HepG2 (cell line): ENCODE measurements around the gene CNRIP1. TPM values are rescaled to one million over a fixed set of nuclear protein-coding genes. Genes with fewer than 3 reads are reported as not detected.

Experiments used
- AFF4 ChIP-seq: sonication (generic); formaldehyde crosslinking; IDR thresholded peaks from 2 replicates; pipeline ENCODE4 v1.4.0; 2020; ENCODE audit warnings: missing genetic modification reagents
- CAMTA2 ChIP-seq: sonication (generic); formaldehyde crosslinking; IDR thresholded peaks from 2 replicates; pipeline ENCODE4 v1.4.0; 2020; ENCODE audit warnings: mild to moderate bottlenecking, missing genetic modification reagents, borderline replicate concordance
- GTF3A ChIP-seq: sonication (generic); formaldehyde crosslinking; conservative IDR thresholded peaks from 2 replicates; pipeline ENCODE4 v1.4.0; 2020; ENCODE audit warnings: mild to moderate bottlenecking, missing genetic modification reagents
- HDAC1 ChIP-seq: sonication (generic); formaldehyde crosslinking; IDR thresholded peaks from 2 replicates; pipeline ENCODE4 v1.5.1; 2020; ENCODE audit warnings: mild to moderate bottlenecking, missing genetic modification reagents
- HNRNPH1 ChIP-seq: fragments of 200-400 bp; formaldehyde crosslinking; optimal IDR thresholded peaks from 2 replicates; pipeline ENCODE3; 2017; ENCODE audit warnings: mild to moderate bottlenecking, low read depth, low read length
- KMT2B ChIP-seq: IDR thresholded peaks from 2 replicates; pipeline ENCODE4 v1.6.1; 2016; ENCODE audit warnings: missing genetic modification reagents, missing compliant biosample characterization
- MAX ChIP-seq: IDR thresholded peaks from 2 replicates; pipeline ENCODE4 v1.6.1; 2012; ENCODE audit warnings: inconsistent platforms
- MAZ ChIP-seq, 2 experiments: sonication (generic) in 1 of 2; formaldehyde crosslinking in 1 of 2; IDR thresholded peaks; 2 replicates each; pipeline versions ENCODE4 v1.5.0 to v1.6.1; 2012 to 2020; ENCODE audit warnings: low read depth in 2 of 2, mild to moderate bottlenecking in 2 of 2, borderline replicate concordance in 1 of 2, improper control_type of control experiment in 1 of 2, low read length in 1 of 2, missing genetic modification reagents in 1 of 2, moderate library complexity in 1 of 2
- MED1 ChIP-seq: sonication (generic); formaldehyde crosslinking; IDR thresholded peaks from 2 replicates; pipeline ENCODE4 v1.4.0; 2020; ENCODE audit warnings: missing genetic modification reagents
- MEF2D ChIP-seq: sonication (generic); formaldehyde crosslinking; IDR thresholded peaks from 2 replicates; pipeline ENCODE4 v1.5.1; 2020; ENCODE audit warnings: mild to moderate bottlenecking, missing genetic modification reagents
- MIXL1 ChIP-seq: IDR thresholded peaks from 2 replicates; pipeline ENCODE4 v1.6.1; 2016
- NONO ChIP-seq, 2 experiments: fragments of 450-650 bp in 1 of 2; sonication (generic) in 1 of 2; formaldehyde crosslinking in 1 of 2; IDR thresholded peaks in 1 of 2; conservative IDR thresholded peaks in 1 of 2; 2 replicates each; pipeline versions ENCODE4 v1.6.1 to v1.8.0; 2017 to 2022; ENCODE audit warnings: mild to moderate bottlenecking in 1 of 2, missing genetic modification reagents in 1 of 2, moderate library complexity in 1 of 2
- SALL1 ChIP-seq: sonication (generic); formaldehyde crosslinking; IDR thresholded peaks from 2 replicates; pipeline ENCODE4 v1.8.0; 2022; ENCODE audit warnings: mild to moderate bottlenecking, missing genetic modification reagents
- SAP130 ChIP-seq: IDR thresholded peaks from 2 replicates; pipeline ENCODE4 v1.6.1; 2016; ENCODE audit warnings: low read depth
- SIN3B ChIP-seq: fragments of 150-350 bp; IDR thresholded peaks from 2 replicates; pipeline ENCODE4 v1.6.1; 2014; ENCODE audit warnings: low read length
- TEAD2 ChIP-seq: sonication (generic); formaldehyde crosslinking; IDR thresholded peaks from 2 replicates; pipeline ENCODE4 v1.9.0; 2021; ENCODE audit warnings: missing genetic modification reagents
- ZBTB25 ChIP-seq: IDR thresholded peaks from 2 replicates; pipeline ENCODE4 v1.6.1; 2018; ENCODE audit warnings: missing genetic modification reagents
- ZC3H13 ChIP-seq: sonication (generic); formaldehyde crosslinking; IDR thresholded peaks from 2 replicates; pipeline ENCODE4 v1.8.1; 2023; ENCODE audit warnings: mild to moderate bottlenecking, missing genetic modification reagents, moderate library complexity
- ZGPAT ChIP-seq: IDR thresholded peaks from 2 replicates; pipeline ENCODE4 v1.6.1; 2016; ENCODE audit warnings: mild to moderate bottlenecking
- ZNF547 ChIP-seq: sonication (generic); formaldehyde crosslinking; IDR thresholded peaks from 2 replicates; pipeline ENCODE4 v1.5.1; 2020; ENCODE audit warnings: mild to moderate bottlenecking, missing genetic modification reagents
- ZNF605 ChIP-seq: sonication (generic); formaldehyde crosslinking; IDR thresholded peaks from 2 replicates; pipeline ENCODE4 v1.8.0; 2022; ENCODE audit warnings: mild to moderate bottlenecking, missing genetic modification reagents
- polyA plus RNA-seq, 8 experiments: library from polyadenylated mRNA; depleted of rRNA in 3 of 8; stranded (reverse) in 7 of 8; unstranded in 1 of 8; fragments of >200 nt; fragmentation: Illumina TruSeq in 4 of 8; extraction: Trizol in 4 of 8; gene quantifications; 2 replicates each; pipeline versions ENCODE4 v1.2.1 to v1.2.3, GENCODE V29; 2011 to 2016; ENCODE audit warnings: low read depth in 4 of 8, missing spikeins in 1 of 8, mixed read lengths in 1 of 8; ENCODE audit not compliant: insufficient read depth in 1 of 8
- total RNA-seq, 5 experiments: library from RNA; depleted of rRNA; stranded (reverse); fragments of >200 nt; fragmentation: Illumina TruSeq; extraction: Trizol; gene quantifications; 2 replicates each; pipeline ENCODE4 v1.2.3, GENCODE V29; 2016; ENCODE audit warnings: low read depth in 1 of 5
- TF ChIP-seq, protein P1 (sequence below): conservative IDR thresholded peaks from 2 replicates; pipeline ENCODE4 v1.6.1; 2018; ENCODE audit warnings: missing genetic modification reagents

CNRIP1 gene
- total and polyA plus RNA-seq, 2 of the 13 experiments (the other 11 are each of a cell fraction or from before 2014, with no cell fraction given): not detected

- peak; percentile 58 for TF ChIP-seq KMT2B (CRISPR knock-in tag)
- TF ChIP-seq ZBTB25: peak; percentile 5; the same call in 1 of the 2 replicates
- peak; percentile 25; the same call in 1 of the 2 replicates for TF ChIP-seq SALL1 (CRISPR knock-in tag)
- TF ChIP-seq SAP130 (CRISPR knock-in tag): peak; percentile 83
- TF ChIP-seq ZNF547 (CRISPR knock-in tag): peak; percentile 46; the same call in 1 of the 2 replicates
- TF ChIP-seq ZGPAT (CRISPR knock-in tag): 0 out of 2 replicates have a peak, but pooled peaks have one; percentile 13
- no peak for TF ChIP-seq AFF4 (CRISPR knock-in tag)
- no peak for TF ChIP-seq TEAD2 (CRISPR knock-in tag)
- TF ChIP-seq MAX: 0 out of 2 replicates have a peak, but pooled peaks have one; percentile 45
- peak; percentile 46; the same call in 1 of the 2 replicates for TF ChIP-seq ZNF605 (CRISPR knock-in tag)
- TF ChIP-seq NONO (IDR thresholded peaks at IDR 0.05): no peak
- peak; percentile 48; the same call in 1 of the 2 replicates for TF ChIP-seq NONO (CRISPR knock-in tag; conservative IDR thresholded peaks at IDR 0.05)
- TF ChIP-seq HDAC1 (CRISPR knock-in tag): peak; percentile 19
- TF ChIP-seq, protein P1, sequence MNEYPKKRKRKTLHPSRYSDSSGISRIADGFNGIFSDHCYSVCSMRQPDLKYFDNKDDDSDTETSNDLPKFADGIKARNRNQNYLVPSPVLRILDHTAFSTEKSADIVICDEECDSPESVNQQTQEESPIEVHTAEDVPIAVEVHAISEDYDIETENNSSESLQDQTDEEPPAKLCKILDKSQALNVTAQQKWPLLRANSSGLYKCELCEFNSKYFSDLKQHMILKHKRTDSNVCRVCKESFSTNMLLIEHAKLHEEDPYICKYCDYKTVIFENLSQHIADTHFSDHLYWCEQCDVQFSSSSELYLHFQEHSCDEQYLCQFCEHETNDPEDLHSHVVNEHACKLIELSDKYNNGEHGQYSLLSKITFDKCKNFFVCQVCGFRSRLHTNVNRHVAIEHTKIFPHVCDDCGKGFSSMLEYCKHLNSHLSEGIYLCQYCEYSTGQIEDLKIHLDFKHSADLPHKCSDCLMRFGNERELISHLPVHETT (CRISPR knock-in tag): peak; percentile 24; the same call in 1 of the 2 replicates
- no peak for TF ChIP-seq GTF3A (CRISPR knock-in tag)
- TF ChIP-seq MEF2D (CRISPR knock-in tag): 0 out of 2 replicates have a peak, but pooled peaks have one; percentile 29
- TF ChIP-seq CAMTA2 (CRISPR knock-in tag): peak; percentile 12; the same call in 1 of the 2 replicates
- TF ChIP-seq MED1 (CRISPR knock-in tag): peak; percentile 52; the same call in 1 of the 2 replicates
- no peak for TF ChIP-seq MAZ (IDR thresholded peaks at IDR 0.05; ENCODE audit: borderline replicate concordance, low read depth, low read length)
- TF ChIP-seq MAZ (CRISPR knock-in tag; IDR thresholded peaks at IDR 0.05; ENCODE audit: low read depth): no peak
- 0 out of 2 replicates have a peak, but pooled peaks have one; percentile 45 for TF ChIP-seq SIN3B
- 0 out of 2 replicates have a peak, but pooled peaks have one; percentile 76 for TF ChIP-seq ZC3H13 (CRISPR knock-in tag)
- TF ChIP-seq HNRNPH1: peak; percentile 15
- 0 out of 2 replicates have a peak, but pooled peaks have one; percentile 9 for TF ChIP-seq MIXL1 (CRISPR knock-in tag)
Observed at GRCh38 chr2:68251187-68251854, 68.4 kb downstream of the CNRIP1 start (continued).
